K562 (cell line): Measurements from ENCODE around the gene QRFP.

Experiments used
- RAD21 ChIP-seq, 2 experiments: fragments of 250-450 bp in 1 of 2; fragments of 450-650 bp in 1 of 2; sonication (Bioruptor Pico) in 1 of 2; formaldehyde crosslinking in 1 of 2; IDR thresholded peaks in 1 of 2; conservative IDR thresholded peaks in 1 of 2; 2 replicates each; pipeline versions ENCODE4 v1.4.0 to v1.8.0; 2020 to 2022; ENCODE audit warnings: mild to moderate bottlenecking in 2 of 2, moderate library complexity in 1 of 2
- ZNF324 ChIP-seq: fragments of 250-450 bp; sonication (Bioruptor Pico); IDR thresholded peaks from 2 replicates; pipeline ENCODE4 v1.4.0; 2020; ENCODE audit warnings: mild to moderate bottlenecking
- TF ChIP-seq, protein P1 (sequence below): sonication (generic); formaldehyde crosslinking; IDR thresholded peaks from 2 replicates; pipeline ENCODE4 v1.8.0; 2023; ENCODE audit warnings: mild to moderate bottlenecking, missing genetic modification reagents

DNA sequence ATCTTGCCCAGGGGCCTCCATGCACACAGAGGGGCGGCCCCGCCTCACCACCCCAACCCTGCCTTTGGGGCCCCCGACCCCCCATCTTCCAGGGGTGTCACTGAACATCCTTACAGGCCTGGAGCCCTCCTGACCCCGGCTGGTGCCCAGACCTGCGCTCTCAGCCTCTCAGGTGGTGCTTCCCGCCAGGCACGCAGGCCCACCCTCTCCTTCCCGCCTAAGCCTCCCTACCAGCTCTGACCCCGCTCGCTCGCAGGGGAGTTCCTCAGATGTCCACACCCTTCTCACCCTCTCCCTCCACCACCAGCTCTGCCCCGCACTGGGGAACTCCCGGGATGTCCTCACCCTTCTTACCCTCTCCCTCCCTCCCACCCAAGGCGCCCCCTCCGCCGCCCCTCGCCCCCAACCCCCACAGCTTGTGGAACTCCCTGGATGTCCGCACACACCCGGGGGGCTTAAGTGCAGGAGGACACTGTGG lies 12.3 kb upstream of the QRFP start:
- TF ChIP-seq, protein P1, sequence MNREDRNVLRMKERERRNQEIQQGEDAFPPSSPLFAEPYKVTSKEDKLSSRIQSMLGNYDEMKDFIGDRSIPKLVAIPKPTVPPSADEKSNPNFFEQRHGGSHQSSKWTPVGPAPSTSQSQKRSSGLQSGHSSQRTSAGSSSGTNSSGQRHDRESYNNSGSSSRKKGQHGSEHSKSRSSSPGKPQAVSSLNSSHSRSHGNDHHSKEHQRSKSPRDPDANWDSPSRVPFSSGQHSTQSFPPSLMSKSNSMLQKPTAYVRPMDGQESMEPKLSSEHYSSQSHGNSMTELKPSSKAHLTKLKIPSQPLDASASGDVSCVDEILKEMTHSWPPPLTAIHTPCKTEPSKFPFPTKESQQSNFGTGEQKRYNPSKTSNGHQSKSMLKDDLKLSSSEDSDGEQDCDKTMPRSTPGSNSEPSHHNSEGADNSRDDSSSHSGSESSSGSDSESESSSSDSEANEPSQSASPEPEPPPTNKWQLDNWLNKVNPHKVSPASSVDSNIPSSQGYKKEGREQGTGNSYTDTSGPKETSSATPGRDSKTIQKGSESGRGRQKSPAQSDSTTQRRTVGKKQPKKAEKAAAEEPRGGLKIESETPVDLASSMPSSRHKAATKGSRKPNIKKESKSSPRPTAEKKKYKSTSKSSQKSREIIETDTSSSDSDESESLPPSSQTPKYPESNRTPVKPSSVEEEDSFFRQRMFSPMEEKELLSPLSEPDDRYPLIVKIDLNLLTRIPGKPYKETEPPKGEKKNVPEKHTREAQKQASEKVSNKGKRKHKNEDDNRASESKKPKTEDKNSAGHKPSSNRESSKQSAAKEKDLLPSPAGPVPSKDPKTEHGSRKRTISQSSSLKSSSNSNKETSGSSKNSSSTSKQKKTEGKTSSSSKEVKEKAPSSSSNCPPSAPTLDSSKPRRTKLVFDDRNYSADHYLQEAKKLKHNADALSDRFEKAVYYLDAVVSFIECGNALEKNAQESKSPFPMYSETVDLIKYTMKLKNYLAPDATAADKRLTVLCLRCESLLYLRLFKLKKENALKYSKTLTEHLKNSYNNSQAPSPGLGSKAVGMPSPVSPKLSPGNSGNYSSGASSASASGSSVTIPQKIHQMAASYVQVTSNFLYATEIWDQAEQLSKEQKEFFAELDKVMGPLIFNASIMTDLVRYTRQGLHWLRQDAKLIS (CRISPR knock-in tag), result no peak
- TF ChIP-seq RAD21 (CRISPR knock-in tag; conservative IDR thresholded peaks at IDR 0.05 in 1 of 2, IDR thresholded peaks at IDR 0.05 in 1 of 2) (no peak), ZNF324 (CRISPR knock-in tag) (no peak)
